GOT3 (cell line): ENCODE measurements around the gene ODAD2.
"Not testable (repeated sequence)": the region's sequence is repeated elsewhere in the genome, so short reads cannot be mapped to it uniquely, and the experiment has no call there.

Source experiments
- DNase-seq: peaks from one replicate; lab custom pipeline; 2025; ENCODE audit warnings: mixed read lengths; lab: John Stamatoyannopoulos, UW

The ODAD2 gene, protein sequence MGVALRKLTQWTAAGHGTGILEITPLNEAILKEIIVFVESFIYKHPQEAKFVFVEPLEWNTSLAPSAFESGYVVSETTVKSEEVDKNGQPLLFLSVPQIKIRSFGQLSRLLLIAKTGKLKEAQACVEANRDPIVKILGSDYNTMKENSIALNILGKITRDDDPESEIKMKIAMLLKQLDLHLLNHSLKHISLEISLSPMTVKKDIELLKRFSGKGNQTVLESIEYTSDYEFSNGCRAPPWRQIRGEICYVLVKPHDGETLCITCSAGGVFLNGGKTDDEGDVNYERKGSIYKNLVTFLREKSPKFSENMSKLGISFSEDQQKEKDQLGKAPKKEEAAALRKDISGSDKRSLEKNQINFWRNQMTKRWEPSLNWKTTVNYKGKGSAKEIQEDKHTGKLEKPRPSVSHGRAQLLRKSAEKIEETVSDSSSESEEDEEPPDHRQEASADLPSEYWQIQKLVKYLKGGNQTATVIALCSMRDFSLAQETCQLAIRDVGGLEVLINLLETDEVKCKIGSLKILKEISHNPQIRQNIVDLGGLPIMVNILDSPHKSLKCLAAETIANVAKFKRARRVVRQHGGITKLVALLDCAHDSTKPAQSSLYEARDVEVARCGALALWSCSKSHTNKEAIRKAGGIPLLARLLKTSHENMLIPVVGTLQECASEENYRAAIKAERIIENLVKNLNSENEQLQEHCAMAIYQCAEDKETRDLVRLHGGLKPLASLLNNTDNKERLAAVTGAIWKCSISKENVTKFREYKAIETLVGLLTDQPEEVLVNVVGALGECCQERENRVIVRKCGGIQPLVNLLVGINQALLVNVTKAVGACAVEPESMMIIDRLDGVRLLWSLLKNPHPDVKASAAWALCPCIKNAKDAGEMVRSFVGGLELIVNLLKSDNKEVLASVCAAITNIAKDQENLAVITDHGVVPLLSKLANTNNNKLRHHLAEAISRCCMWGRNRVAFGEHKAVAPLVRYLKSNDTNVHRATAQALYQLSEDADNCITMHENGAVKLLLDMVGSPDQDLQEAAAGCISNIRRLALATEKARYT

DNA sequence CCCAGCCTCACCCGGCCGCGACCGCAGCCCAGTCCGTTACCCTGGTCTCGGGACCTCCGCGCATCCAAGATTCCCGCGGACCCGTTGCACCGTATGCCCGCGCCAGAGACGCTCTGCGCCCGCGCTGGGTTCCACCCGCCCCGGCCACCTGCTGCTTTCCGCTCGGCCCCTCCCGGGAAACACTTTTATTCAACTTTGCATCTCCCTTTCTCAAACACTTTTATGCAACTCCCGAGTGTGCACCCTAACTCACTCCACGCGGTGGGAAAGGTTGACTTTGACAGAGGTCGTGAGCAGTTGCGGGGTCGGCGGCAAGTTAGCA, at the start of gene ODAD2:
ODAD2 (minus strand) TSS at position 126 of the 322 bp plus-strand sequence. CDS start 3,937 bp downstream, outside the sequence.
- DNase-seq = no peak

DNA sequence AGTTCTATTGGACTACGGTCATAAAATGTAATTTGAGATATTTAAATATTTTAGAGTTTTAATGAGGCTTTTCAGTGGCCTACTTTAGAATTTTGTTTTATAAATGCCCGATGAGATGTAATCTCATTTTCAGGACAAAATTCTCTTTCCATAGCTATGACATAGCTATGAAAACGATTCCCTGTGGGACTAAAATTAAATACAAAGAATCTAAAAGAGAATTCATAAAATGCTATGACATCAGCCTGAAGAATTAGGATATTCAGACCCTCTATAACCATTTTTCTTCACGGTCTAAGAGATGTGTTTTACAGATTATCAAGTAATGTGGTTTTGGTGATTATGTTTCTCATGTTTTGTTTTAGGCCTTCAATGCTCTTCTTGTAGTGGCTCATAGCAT, 48.2 kb upstream of the ODAD2 start:
- no peak for DNase-seq

DNA sequence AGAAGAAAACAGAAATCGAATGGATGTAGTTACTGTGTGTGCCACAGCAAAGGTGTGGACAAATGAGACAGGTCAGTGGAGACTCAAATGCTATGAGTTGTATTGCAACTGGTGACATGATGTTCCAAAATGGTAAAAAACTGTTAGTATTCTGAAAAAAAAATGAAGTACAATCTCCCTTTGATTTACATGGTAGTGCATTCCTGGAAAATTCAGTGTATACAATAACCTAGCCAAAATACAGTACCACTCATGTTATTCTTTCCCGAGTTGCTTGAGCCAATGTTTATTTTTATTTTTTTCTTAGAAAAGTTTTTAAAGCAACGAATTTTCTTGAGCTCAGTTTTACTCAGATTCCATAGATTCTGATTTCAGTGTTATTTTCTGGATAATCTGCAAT, 47.7 kb upstream of the ODAD2 start:
- DNase-seq = no peak

DNA sequence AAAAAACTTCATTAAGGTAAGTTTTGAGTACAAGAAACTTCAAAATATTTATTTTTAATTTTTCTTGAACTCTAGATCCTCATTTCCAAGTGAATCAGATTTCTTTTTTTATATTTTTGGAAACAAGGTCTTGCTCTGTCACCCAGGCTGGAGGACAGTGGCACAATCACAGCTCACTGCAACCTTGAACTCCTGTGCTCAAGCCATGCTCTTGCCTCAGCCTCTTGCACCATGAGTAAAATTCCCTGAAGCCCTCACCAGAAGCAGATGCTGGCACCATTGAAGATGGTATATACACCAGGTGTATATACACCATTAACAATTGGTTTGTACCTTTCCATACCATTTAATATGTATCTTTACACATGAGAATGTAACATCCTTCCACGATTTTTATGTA, 45.1 kb upstream of the ODAD2 start:
- DNase-seq = no peak

DNA sequence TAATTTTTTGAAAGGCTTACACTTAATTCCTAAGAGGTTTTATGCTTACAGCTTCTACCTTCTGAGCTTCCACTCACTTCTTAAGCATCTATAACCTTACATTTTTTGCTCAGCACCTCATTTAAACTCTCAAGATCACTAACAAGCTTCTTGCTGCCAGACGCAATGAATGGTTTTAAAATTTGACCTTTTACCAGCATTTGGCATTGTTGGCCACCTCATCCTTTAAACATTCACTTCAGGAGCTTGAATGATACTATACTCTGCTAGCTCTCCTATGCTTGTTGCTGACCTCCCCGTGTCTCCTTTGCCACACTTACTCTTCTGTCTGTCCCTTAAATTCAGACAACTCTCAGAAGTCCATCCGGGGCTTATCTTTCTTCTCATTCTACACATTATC, 37.7 kb upstream of the ODAD2 start:
- DNase-seq = no peak

DNA sequence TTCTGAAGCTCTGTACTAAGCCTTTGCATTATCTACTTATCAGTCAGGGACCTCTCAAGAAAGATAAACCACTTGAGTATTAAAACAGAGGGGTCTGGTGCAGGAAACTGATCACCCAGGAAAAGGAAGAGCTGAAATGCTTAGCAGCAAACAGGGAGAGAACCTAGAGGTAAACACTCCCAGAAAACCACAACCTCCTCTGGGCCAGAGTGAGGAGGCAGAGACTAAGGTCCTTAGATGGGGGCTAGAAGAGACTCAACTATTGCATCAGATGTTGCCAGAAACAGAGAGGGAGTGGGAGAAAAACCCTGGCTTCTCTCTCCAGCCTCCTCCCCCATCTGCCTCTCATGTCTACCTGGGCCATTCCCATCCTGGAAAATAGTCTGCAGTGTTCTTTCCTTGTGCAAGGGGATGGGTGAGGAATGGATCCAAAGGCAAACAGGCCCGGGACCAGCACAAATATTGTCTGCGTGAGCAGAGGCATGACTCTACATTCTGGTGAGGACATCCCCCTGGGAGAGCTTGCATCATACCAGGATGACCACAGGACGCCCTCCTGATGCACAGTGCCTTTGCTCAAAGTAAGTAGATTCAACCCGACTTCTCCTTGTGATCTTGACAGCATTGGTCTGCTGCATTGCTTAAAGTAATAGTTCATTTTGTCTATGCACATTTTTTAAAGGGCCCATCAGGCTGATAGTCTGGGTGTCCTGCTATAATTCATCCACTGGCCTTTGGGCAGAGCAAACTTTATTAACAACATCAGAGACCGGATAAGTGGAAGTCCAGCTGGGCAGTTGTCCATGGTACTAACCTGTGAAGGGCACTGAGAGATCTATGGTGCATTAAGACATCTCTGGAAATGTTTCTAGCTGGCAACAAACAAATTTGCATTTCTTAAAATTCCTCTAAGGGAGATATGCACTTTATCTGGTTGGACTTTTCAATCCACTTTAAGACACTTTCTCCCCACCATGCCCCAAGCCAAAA, 22.4 kb upstream of the ODAD2 start:
- DNase-seq = no peak

DNA sequence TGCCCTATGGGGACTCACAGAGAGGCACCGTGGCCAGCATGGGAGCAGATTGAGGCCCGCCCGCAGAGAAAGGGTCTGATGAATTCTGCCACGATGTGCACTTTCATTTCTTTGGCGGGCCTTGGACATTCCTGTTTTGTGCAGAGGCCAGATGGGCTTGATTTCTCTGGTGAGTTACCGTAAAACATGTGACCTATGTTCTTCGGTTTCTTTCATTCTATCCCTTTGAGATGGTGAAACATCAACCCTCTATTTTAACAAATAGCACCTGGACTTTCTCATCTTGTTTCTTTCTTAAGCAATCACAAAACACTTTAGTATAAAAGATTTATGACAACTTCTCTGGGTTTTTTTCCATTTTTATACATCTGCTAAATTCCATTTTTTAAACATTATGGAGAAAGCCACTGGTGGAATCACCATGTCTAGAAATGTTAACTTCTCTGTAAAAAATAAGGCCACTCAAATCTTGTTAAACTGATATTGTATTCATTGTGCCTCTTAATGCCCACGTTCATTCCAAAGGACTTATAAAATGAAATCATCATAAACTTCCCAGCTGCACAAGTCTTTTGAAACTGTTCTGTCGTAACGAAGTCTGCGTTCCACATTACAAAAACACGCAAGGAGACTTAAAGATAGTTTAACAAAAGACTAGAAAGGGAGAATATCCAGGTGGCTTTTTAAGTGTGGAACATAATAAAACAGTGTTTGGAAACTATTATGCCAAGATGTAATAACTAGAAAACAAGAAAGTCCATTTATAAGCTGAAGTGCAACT, 21.4 kb upstream of the ODAD2 start:
- DNase-seq = no peak

DNA sequence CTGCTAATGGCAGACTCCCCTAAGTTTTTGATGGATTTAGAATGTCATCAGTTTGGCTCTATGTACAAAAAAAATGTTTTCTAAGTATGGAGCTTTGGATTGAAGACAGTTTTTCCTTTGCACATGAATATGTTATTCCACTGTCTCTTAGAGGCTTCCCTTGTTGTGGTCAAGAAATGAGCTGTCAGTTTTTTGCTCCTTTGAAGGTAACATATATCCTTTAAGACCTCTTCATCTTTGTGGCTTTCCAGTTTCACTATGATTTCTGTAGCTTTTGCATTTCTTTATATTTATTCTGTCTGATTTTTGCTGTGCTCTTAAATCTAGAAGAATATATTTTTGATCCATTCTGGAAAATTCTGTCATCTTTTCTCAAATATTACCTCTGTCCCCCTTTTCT, 15.8 kb upstream of the ODAD2 start:
- DNase-seq = no peak

DNA sequence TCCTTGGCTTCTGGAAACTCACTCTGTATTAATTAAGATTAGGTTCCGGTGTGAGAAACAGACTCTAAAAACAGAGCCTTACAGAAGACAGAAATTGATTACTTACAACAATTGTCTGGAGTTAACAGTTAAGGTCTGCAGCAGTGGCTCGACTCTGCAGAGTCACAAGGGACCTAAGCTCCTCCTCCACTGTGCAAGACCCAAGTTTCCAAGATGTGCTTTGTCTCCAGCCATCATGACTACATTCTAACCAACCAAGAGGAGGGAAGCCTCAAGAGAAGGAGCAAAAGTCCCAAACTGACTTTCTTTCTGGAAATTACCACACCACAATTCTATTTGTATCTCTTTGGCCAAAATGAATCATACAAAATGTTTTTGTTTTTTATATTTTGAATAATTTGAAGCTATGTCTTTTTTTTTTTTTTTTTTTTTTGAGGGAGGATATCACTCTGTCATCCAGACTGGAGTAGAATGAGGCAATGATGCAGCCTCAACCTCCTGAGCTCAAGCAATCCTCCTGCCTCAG, 14.2 kb upstream of the ODAD2 start:
- no peak for DNase-seq

DNA sequence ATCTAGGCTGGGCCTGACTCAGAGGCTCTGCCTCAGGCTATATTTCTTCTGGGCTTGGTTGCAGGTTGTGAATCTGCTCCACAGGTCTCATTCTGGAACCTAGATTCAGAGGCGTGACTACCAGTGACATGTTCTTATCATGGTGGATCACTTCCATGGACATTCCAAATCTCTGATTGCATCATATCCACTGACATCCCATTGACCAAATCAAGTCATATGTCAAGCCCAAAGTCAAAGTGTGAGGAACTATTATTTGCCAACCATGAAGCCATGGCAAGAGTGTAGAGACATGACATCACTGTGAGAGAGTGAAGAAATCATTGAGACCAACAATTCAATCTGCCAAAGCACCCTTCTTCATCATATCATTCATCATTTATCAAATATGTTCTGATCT, 11.9 kb upstream of the ODAD2 start:
- no peak for DNase-seq

DNA sequence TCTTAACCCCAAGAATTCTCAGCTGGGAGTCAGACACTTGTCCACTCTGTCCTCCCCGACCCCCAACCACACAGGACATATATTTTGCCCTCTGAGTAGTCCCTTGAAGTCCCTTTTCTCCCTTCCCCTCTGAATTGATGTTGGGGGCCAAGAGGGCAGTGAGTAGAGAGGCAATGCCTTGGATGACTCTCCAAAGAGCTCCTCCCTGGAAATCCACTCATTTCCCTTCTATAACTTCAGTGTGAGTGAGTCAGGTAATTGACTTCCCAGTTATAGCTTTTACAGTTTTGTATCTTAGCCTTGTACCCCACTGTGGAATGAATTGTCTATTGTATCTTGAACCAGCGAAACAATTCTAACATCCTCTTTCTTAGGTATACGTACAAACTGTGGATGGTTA, 9.2 kb upstream of the ODAD2 start:
- DNase-seq = no peak

DNA sequence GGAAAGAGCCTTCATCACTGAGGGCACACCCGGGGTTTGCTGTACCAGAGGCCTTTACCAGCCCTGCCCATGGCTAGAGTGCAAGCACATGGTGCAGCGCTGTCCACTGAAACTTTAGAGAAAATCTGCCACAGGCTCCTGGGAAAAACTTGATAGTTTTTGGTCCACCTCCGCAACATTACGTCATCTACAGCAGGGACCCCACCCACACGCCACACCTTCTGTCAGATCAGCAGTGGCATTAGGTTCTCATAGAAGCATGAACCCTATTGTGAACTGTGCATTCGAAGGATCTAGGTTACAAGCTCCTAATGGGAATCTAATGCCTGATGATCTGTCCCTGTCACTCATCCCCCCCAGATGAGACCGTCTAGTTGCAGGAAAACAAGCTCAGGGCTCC, 2.5 kb upstream of the ODAD2 start:
- no peak for DNase-seq

DNA sequence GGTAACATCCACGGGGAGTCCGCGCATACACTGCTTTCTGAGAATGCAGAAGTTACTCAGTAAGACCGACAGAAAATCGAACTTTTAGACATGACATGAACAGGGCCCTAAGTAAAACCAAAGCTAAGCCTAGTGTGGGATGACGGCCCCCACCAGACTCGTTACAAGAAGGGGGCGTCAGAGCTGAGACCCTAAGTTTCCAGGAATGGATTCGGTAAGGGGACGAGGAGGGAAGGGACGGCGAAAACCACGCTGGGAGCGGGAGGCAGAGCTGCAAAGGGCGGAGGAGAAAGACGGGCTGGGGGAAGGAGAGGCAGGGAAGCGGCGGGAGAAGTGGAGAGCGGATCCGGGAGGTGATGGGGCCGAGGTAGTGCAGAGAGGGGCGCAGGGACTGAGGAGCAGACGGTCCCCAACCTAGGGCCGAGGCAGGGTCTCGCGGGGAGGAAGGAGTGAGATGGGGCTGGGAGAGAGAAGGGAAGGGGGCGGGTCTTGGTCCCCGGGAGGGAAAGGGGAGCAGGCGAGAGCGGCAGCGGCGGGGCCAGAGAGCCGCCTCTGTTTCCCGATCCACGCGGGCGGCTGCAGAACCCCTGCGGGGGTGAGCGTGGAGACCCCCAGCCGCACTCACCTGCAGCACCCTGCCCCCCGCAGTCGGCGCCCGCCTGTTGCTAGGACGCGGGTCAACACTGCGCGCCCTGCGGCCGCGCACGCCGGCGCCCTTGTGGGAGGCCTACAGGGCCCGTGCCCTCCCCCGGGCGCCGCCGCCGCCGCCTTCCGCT, 513 bp downstream of the ODAD2 start:
- DNase-seq = no peak

DNA sequence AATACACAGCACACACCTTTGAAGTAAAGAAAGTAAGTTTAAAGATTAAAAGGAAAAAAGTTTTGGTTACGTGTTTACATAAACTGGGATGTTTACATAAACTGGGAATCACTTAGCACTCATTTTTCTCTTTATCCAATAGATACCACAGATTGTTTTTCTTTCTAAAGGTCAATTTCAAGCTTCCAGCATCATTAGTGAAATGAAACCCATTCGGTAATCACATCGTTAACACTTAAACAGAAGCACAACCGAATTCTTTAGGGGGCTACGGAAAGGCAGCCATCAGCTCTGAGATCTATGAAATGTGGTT, 1.1 kb downstream of the ODAD2 start:
- DNase-seq = no peak

DNA sequence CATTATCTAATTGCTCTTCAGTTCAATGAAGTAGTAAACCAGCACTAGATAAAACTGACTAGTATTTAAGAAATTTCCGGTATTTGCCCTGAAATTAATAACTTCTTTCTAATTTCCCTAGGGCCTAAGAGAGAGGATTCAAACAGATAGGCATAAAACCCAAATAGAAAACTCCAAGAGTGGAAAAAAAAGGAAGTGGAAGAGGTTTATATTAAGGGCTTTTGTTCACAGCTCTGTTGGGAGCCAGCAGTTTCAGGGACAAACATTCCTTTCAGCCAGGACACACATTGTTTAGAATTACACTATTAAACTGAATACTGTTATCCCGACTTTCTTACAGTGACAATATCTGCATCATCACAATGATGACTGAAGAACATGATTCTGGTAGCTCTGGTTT, 3.6 kb downstream of the ODAD2 start:
- no peak for DNase-seq

DNA sequence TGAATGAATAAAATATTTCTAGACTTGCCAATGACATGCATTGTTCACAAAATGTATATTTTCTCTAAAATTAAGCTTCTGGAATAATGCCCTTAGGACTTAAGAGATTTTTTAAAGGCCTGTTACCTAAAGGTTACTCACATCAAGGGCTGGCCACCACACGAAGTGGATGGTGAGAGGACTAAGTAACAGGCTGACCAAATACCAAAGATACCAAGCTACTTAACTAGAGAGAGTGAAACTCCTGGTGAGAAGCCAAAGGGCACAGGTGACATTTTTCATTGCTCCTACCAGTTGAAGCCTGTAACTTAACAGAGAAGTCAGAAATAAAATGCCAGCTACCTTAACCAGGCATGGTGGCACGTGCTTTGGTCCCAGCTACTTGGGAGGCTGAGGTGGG, 9.5 kb downstream of the ODAD2 start:
- not testable (repeated sequence) for DNase-seq

DNA sequence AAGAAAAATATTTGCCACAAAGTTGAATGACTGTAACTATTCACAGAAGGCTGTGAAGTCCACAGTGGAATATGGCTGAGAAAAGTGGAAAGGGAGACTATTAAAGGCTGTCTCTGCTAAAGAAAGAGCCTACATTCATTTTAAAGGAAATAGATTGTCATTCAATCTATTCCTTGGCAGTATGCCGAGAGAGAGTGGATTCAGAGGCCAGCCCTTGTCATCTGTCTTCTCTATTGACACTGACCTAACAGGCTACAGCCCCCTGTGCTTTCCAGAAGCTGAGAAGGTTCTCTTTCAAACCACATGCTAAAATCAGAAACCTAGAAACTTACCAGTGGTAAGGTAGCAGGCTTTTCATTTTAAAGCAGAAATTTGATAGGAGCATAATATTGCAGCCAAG, 12.1 kb downstream of the ODAD2 start:
- no peak for DNase-seq

DNA sequence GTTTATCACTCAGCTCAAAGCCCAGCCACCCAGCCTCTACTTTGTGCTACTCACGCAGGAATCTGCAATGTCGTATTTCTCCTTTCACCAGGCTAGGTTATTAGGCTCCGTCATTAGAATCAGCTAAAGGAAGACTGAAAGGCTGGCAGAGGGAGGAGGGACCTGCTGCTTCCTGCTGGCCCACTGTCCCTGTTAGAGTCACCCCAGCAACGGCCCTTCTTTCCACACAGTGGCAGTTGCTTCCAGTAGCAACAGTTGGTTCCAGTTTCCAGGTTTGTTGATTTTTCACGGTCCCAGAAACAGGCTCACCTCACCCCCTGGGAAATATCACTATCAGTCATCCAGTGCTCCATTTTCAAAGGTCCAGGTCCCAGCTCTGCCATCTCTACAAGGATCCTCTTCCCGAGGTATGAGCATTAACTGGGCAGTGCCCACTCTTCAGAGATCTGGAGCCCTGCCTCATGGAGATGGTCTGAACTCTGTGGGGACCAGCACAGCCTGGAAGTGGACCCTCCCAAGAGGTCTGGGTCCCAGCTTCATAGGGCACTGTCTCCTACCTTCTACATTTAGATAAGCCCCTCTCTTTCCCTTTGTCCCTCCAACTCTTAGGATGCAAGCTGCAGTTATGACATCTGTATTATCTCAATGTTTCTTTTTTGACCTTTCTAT, 15.9 kb downstream of the ODAD2 start:
- DNase-seq = no peak

DNA sequence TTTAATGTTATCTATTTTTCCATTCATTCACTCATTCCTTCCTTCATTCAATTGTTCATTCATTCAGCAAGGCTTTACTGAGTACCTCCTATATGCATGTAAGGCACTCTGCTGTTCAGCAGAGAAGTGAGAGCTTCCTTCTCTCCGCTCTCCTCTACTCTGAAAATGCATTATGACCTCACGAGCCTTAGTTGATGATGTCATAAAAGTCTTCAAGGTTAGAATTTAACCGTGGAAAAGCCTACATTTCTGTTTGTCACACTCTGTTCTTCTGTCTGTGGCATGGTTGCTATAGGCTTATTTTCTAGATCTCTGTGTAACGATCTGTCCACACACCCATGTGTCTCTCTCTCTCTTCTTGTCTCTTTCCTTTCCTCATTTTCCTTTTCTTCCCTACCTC, 17.1 kb downstream of the ODAD2 start:
- no peak for DNase-seq

DNA sequence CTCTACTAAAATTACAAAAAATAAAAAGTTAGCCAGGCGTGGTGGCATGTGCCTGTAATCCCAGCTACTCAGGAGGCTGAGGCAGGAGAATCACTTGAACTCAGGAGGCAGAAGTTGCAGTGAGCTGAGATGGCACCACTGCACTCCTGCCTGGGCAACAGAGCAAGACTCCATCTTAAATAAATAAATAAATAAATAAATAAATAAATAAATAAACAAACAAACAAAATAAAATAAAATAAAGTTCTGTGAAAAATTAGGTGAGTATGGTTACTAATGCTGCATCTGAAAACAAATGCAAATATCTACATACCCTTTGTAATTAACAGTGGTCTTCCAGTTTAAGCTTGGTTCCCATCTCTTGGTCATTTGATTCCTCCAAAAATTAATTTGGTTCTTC, 28.1 kb downstream of the ODAD2 start:
- not testable (repeated sequence) for DNase-seq
